Fibroblast of pulmonary artery (primary cell): ENCODE results near the gene DPP6.

Experiments used
- DNase-seq: peaks from one replicate; pipeline ENCODE4 v3.0.0-alpha.2; 2010; ENCODE audit warnings: low read depth
- H3K4me3 ChIP-seq: replicated peaks from 2 replicates; pipeline ENCODE4 v1.5.1; 2011; ENCODE audit warnings: low read depth, mild to moderate bottlenecking, control low read depth, low read length, moderate library complexity
- TF ChIP-seq, protein P1 (sequence below): IDR thresholded peaks from 2 replicates; pipeline ENCODE4 v1.5.1; 2011; ENCODE audit warnings: mild to moderate bottlenecking, control low read depth, low read length, inconsistent platforms; ENCODE audit errors: missing control alignments

The DPP6 gene

DNA sequence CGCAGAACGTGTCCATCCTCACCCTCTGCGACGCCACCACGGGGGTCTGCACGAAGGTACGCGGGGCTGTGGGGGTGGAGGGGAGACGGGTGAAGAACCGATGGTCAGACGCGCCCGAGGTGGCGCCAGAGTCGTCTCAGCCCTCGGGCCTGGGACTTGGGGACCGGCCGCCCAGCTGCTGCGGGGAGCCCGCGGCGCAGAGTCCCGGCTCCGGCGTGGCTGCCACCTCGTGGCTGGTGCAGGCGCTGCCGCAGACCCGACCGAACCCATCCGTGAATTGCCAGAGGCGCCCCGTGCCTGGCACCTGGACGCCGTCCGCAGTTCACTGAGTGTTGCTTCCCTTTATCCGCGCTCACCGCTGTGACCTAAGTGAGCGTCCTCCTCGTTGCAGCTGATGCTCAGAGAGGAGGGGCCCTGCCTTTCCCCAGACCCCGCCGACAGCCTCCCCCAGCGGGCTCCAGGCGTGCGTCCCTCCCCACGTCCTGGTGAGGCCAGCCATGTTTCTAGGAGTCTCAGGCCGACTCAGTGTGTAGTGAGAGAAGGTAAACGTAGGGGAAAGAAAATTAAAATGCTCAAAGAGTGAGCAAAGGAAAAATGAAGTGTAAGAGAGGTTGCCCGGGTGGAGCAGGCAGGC is 742.1 kb downstream of the DPP6 start:
- DNase-seq: no peak
- H3K4me3 ChIP-seq: no peak overlapping the region
- TF ChIP-seq, protein P1, sequence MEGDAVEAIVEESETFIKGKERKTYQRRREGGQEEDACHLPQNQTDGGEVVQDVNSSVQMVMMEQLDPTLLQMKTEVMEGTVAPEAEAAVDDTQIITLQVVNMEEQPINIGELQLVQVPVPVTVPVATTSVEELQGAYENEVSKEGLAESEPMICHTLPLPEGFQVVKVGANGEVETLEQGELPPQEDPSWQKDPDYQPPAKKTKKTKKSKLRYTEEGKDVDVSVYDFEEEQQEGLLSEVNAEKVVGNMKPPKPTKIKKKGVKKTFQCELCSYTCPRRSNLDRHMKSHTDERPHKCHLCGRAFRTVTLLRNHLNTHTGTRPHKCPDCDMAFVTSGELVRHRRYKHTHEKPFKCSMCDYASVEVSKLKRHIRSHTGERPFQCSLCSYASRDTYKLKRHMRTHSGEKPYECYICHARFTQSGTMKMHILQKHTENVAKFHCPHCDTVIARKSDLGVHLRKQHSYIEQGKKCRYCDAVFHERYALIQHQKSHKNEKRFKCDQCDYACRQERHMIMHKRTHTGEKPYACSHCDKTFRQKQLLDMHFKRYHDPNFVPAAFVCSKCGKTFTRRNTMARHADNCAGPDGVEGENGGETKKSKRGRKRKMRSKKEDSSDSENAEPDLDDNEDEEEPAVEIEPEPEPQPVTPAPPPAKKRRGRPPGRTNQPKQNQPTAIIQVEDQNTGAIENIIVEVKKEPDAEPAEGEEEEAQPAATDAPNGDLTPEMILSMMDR: no peak

DNA sequence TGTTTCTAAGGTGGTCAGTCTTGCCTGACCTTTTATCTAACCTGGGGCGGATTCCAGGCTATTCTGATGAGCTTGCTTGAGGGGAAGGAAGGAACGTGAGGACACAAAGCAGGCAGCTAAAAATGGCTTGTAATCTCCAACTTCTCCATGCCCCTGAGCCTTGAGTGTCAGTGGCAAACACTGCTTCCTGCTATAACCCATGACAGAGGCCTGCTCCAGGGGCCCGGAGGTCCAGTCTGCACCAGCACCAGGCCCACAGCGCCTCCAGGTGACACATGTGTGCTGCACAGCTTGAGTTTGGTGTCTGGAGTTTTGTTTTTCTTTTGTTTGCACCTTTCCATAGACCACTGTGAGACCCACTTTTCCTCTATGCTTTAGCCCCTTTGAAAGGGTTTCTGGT is 742.8 kb downstream of the DPP6 start:
- no peak for DNase-seq
- TF ChIP-seq, protein P1: no peak

DNA sequence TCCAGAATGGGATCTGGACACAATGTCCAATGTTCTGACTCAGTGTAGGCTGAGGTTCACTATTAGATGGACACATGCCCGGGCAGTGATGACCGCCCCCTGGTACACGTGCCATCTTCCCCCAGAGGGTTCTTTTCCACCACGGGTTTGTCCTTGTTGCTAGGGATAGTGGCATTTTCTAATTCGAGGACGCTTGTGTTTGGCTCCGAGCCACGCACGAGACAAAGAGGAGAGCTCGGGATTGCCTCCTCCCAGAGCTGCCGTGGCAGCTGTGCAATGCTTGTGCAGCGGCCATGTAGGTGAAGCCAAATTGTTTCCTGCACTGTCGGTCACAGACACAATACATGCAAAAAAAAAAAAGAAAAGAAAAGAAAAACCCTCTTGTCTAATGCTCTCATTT is 743.2 kb downstream of the DPP6 start:
- no peak overlapping the region for H3K4me3 ChIP-seq
- DNase-seq: no peak
- TF ChIP-seq, protein P1: no peak

More for the DNA sequence above, 742.8 kb downstream of the DPP6 start:
- H3K4me3 ChIP-seq: no peak overlapping the region

DNA sequence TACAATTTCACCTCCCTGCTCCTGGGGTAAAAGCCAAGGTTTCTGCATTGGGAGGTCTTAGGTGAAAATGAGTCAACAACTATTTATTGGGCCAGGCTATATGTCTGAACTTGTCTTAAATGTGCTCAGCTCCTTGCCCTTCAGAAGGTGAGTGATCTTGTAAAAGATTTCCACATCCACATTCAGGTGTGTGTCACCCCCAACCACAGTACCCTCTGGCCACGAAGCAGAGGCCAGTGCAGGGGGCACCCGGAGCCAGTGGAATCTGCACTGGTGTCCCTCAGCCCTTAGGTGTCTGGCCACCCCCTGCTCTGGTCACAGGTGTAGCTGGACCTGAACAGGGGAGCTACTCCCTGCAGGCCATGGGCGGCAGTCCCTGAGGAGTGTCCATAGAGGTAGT is 752.3 kb downstream of the DPP6 start:
- no peak for DNase-seq
- H3K4me3 ChIP-seq: no peak overlapping the region
- TF ChIP-seq, protein P1: no peak

DNA sequence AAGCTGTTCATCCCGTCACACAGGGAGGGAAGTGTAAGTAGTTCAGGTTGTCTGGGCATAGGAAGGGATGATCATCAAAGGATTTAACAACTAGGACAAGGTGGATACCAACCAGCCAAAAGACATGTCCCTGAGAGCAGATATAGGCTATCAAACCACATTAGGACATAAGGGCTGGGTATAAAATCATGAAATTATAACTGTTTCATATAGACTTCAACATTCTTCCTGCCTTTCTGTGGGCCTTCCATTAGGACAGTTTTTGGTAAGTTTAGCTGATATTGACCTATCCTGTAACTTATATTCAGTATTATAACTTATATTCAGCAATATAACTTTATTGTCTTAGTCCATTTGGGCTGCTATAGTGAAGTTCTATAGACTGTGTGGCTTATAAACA is 759.8 kb downstream of the DPP6 start:
- TF ChIP-seq, protein P1: no peak
- no peak for DNase-seq

DNA sequence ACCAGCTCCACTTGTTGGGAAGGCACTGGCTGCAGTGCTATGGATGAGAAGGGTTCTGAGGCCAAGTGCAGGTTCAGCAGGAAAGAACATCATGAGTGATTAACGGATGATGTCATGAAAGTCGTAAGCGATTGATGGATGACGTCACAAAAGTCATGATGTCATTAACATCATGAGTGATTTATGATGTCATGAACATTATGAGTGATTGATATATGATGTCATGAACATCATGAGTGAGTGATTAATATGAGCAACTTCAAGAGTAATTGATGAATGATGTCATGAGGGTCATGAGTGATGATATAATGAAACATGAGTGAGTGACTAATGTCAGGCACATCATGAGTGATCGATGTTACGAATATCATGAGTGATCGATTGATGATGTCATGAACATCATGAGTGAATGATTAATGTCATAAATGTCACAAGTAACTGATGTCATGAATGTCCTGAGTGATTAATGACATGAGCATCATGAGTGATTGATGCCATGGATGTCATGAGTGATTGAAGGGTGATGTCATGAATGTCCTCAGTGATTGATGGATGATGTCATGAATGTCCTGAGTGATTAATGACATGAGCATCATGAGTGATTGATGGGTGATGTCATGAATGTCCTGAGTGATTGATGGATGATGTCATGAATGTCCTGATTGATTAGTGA is 765.2 kb downstream of the DPP6 start:
- TF ChIP-seq, protein P1: no peak
- no peak overlapping the region for H3K4me3 ChIP-seq

More for the DNA sequence above, 759.8 kb downstream of the DPP6 start:
- H3K4me3 ChIP-seq: no peak overlapping the region

DNA sequence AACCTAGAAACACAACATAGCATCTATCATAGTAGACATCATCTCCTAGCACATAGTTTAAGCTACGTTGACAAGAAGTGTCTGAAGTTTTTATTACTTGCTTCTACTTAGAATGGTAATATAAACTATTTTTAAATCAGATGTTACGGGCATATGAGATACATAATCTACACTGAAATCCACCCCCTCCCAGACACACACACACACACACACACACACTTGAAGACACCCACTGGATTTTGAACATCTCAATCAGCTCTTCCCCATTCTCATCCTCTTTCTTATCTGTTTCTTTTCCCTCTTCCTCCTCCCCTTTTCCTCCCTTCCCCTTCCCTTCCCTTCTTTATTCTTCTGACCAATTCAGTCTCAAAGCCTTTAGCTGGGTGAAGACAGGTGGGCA is 774.8 kb downstream of the DPP6 start:
- no peak overlapping the region for H3K4me3 ChIP-seq
- DNase-seq: no peak
- TF ChIP-seq, protein P1: no peak

More for the DNA sequence above, 765.2 kb downstream of the DPP6 start:
- no peak for DNase-seq
